WERI-Rb-1 (cell line): ENCODE results near the gene IGFBP6.

ENCODE experiments used
- DNase-seq: peaks from one replicate; pipeline ENCODE4 v3.0.0-alpha.2; 2020
- H3K27ac ChIP-seq: fragments of 250-450 bp; sonication (Bioruptor Pico); 2 replicates; pipeline ENCODE4 v1.5.1; 2020; ENCODE audit warnings: mild to moderate bottlenecking, moderate library complexity
- H3K27me3 ChIP-seq: fragments of 250-450 bp; sonication (Bioruptor Pico); 2 replicates; pipeline ENCODE4 v1.5.1; 2021; ENCODE audit warnings: mild to moderate bottlenecking, low read depth, moderate library complexity; ENCODE audit not compliant: insufficient read depth, severe bottlenecking
- H3K36me3 ChIP-seq: fragments of 250-450 bp; sonication (Bioruptor Pico); 2 replicates; pipeline ENCODE4 v1.5.1; 2020; ENCODE audit warnings: mild to moderate bottlenecking, moderate library complexity
- H3K4me3 ChIP-seq: 2 replicates; pipeline ENCODE4 v1.5.1; 2011; ENCODE audit warnings: low read depth, mild to moderate bottlenecking, control low read depth, low read length
- H3K9me3 ChIP-seq: fragments of 250-450 bp; sonication (Bioruptor Pico); 2 replicates; pipeline ENCODE4 v1.5.1; 2021; ENCODE audit warnings: mild to moderate bottlenecking, moderate library complexity; ENCODE audit not compliant: severe bottlenecking
- TF ChIP-seq, protein P1 (sequence below): IDR thresholded peaks from 2 replicates; pipeline ENCODE4 v1.5.1; 2011; ENCODE audit warnings: low read depth, mild to moderate bottlenecking, control low read depth, inconsistent platforms, low read length

Gene IGFBP6

DNA sequence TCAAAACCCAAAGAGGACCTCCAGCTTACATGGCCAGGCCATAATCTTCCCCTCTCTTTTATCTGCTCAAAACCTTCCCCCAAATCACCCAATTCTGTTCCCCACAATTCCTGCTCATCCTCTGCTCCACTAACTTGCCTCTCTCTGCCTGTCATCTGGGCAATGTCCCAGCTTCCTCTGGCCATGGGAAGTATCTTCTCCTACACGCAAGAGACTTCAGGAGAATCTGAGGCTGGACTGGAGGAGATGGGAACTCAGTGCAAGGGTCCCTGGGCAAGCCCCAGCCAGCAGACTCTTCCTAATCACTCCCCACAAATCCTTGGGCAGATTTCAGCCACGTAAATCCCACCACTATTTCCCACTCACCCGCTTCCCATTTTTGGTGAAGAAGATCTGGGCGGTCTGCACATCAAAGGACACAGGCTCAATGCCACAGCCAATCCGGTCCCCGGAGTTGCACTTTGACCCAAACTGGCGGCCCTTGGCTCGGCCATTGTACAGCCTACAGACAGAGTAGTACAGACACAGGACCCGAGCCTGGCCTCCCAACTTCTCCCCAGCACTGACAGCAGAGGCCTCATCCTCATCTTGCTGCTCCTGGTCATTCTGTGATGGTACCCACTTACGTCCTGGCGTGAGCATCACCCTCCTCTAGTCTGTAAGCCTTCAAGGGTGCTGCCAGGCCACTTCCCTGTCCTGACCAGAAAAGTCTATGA lies 23.0 kb upstream of the IGFBP6 start:
- no peaks in the 10 kb centered on the region for H3K9me3 ChIP-seq
- H3K27ac ChIP-seq = no peak overlapping the region
- H3K36me3 ChIP-seq = peaks cover 15% of the 10 kb centered on the region
- H3K27me3 ChIP-seq = no peaks in the 10 kb centered on the region
- TF ChIP-seq, protein P1, sequence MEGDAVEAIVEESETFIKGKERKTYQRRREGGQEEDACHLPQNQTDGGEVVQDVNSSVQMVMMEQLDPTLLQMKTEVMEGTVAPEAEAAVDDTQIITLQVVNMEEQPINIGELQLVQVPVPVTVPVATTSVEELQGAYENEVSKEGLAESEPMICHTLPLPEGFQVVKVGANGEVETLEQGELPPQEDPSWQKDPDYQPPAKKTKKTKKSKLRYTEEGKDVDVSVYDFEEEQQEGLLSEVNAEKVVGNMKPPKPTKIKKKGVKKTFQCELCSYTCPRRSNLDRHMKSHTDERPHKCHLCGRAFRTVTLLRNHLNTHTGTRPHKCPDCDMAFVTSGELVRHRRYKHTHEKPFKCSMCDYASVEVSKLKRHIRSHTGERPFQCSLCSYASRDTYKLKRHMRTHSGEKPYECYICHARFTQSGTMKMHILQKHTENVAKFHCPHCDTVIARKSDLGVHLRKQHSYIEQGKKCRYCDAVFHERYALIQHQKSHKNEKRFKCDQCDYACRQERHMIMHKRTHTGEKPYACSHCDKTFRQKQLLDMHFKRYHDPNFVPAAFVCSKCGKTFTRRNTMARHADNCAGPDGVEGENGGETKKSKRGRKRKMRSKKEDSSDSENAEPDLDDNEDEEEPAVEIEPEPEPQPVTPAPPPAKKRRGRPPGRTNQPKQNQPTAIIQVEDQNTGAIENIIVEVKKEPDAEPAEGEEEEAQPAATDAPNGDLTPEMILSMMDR = no peak
- no peak for DNase-seq
- no peak overlapping the region for H3K4me3 ChIP-seq

DNA sequence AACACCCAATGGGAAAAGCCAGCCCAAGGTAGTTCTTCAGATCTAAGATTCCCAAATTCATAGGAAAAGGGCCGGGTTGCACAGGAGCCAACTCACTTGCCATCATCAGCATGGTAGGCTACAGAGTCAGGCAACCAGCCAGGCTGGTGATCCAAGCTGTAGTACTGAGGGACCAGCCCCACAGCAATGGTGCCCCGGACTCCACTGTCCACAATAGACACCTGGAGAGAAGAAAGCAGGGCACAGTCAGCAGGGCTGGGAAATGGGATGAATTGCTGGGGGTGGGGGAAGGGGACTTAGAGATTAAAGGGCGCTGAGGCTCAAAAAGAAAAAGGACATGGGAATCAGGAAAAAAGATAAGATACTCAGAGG lies 22.5 kb upstream of the IGFBP6 start:
- no peak for DNase-seq
- TF ChIP-seq, protein P1 = no peak
- Histone ChIP-seq H3K36me3 (peaks cover 15% of the 10 kb centered on the region), H3K4me3 (no peak overlapping the region), H3K27ac (no peak overlapping the region), H3K27me3 (no peaks in the 10 kb centered on the region), H3K9me3 (no peaks in the 10 kb centered on the region)

DNA sequence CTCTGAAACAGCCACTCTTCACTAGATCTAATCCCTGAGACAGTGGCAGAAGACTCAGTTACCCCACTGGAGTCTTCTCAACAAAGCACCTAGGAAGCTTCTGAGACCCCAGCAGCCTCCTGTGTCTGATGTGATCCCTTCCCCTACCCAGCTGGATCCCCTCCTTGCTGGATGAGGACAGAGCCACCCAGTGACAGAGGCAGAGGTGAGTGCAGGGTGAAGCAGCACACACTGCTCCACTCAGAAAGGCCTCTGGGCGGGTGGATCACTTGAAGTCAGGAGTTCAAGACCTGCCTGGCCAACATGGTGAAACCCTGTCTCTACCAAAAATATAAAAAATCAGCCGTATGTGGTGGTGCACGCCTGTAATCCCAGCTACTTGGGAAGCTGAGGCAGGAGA lies 21.0 kb upstream of the IGFBP6 start:
- no peak overlapping the region for H3K27ac ChIP-seq
- no peaks in the 10 kb centered on the region for H3K9me3 ChIP-seq
- H3K4me3 ChIP-seq = no peak overlapping the region
- no peaks in the 10 kb centered on the region for H3K27me3 ChIP-seq
- TF ChIP-seq, protein P1 = no peak
- DNase-seq = no peak
- peaks cover 15% of the 10 kb centered on the region for H3K36me3 ChIP-seq

DNA sequence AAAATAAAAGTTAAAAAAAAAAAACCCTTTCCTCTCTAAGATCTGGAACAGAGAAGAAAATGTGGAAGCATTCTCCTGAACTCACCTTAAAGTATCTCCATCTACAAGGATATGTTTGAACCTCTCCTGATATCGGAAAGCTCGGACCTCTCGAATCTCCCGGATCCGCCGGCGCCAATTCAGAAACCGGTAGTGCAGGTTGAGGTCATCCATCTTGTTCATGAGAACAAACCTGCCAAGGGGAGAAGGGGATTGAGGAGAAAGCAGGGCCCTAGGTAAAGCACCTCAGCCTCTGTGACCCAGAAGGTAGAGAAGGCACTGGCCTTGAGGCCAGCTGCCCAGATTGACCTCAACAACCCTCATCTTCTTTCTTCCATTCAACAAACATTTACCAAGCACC lies 20.4 kb upstream of the IGFBP6 start:
- peaks cover 15% of the 10 kb centered on the region for H3K36me3 ChIP-seq
- H3K27me3 ChIP-seq = no peaks in the 10 kb centered on the region
- TF ChIP-seq, protein P1 = no peak
- H3K9me3 ChIP-seq = no peaks in the 10 kb centered on the region
- no peak for DNase-seq
- H3K27ac ChIP-seq = no peak overlapping the region
- no peak overlapping the region for H3K4me3 ChIP-seq

DNA sequence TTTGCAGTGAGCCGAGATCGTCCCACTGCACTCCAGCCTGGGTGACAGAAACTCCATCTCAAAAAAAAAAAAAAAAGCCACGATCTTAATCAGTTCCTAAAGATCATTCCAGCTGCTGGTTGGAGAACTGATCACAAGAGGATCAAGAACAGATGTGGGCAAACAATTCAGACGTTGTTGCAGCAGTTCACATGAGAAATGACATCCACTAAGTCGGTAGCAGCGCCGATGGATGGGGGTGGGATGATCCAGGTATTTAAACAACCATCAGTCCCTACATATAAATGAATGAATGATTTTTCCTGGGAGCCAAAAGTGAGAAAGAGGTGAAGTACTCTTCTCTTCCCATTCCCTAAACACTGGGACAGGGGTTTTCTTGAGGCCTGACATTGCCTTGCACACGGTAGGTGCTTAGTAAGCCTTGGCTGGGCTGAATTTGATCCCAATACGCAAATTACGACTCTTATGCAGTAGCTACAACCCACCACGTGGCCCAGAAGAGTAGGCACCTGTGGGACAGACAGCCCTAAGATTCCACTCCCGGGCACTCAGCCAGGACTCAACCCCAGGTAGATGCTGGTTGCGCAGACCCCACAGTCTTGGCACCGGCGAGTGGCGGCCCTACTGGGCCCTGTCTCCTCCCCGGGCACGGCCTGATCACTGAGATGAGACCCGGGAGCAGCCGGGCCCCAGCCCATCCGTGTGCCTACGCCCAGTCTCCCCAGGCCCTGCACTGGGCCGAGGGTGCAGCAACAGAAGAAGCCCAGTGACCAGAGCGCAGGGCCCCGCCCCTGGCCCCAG lies 18.8 kb upstream of the IGFBP6 start:
- peak overlapping the region; percentile 66 for H3K4me3 ChIP-seq
- TF ChIP-seq, protein P1 = no peak

More for the DNA sequence above, 18.8 kb upstream of the IGFBP6 start:
- H3K27ac ChIP-seq = peak overlapping the region; percentile 73
- DNase-seq = no peak
- H3K36me3 ChIP-seq = peaks cover 11% of the 10 kb centered on the region; the same call in 1 of the 2 replicates
- H3K27me3 ChIP-seq = no peaks in the 10 kb centered on the region
- no peaks in the 10 kb centered on the region for H3K9me3 ChIP-seq
